Fibroblast of skin of left quadriceps (primary cell): Measurements from ENCODE around the gene KDM3B.
"Not testable (repeated sequence)": the region's sequence is repeated elsewhere in the genome, so short reads cannot be mapped to it uniquely, and the experiment has no call there.

Experiments
- DNase-seq, 2 experiments: peaks; one replicate each; pipeline ENCODE4 v3.0.0-alpha.2; 2013; ENCODE audit warnings: low read depth in 2 of 2

The KDM3B gene, protein sequence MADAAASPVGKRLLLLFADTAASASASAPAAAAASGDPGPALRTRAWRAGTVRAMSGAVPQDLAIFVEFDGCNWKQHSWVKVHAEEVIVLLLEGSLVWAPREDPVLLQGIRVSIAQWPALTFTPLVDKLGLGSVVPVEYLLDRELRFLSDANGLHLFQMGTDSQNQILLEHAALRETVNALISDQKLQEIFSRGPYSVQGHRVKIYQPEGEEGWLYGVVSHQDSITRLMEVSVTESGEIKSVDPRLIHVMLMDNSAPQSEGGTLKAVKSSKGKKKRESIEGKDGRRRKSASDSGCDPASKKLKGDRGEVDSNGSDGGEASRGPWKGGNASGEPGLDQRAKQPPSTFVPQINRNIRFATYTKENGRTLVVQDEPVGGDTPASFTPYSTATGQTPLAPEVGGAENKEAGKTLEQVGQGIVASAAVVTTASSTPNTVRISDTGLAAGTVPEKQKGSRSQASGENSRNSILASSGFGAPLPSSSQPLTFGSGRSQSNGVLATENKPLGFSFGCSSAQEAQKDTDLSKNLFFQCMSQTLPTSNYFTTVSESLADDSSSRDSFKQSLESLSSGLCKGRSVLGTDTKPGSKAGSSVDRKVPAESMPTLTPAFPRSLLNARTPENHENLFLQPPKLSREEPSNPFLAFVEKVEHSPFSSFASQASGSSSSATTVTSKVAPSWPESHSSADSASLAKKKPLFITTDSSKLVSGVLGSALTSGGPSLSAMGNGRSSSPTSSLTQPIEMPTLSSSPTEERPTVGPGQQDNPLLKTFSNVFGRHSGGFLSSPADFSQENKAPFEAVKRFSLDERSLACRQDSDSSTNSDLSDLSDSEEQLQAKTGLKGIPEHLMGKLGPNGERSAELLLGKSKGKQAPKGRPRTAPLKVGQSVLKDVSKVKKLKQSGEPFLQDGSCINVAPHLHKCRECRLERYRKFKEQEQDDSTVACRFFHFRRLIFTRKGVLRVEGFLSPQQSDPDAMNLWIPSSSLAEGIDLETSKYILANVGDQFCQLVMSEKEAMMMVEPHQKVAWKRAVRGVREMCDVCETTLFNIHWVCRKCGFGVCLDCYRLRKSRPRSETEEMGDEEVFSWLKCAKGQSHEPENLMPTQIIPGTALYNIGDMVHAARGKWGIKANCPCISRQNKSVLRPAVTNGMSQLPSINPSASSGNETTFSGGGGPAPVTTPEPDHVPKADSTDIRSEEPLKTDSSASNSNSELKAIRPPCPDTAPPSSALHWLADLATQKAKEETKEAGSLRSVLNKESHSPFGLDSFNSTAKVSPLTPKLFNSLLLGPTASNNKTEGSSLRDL (N-terminal part only)

GRCh38 chr5:138352071-138352721 lies at the start of gene KDM3B:
Gene KDM3B (plus strand): TSS chr5:138352685. CDS start chr5:138352796, 111 bp downstream.
- DNase-seq = peak; percentile 67 to 70

GRCh38 chr5:138303372-138303771 lies 49.1 kb upstream of the KDM3B start:
- DNase-seq = no peak

- no peak for DNase-seq
Observed at GRCh38 chr5:138305797-138306196, 46.7 kb upstream of the KDM3B start.

- DNase-seq = no peak
Observed at GRCh38 chr5:138315751-138316278, 36.7 kb upstream of the KDM3B start.

DNA sequence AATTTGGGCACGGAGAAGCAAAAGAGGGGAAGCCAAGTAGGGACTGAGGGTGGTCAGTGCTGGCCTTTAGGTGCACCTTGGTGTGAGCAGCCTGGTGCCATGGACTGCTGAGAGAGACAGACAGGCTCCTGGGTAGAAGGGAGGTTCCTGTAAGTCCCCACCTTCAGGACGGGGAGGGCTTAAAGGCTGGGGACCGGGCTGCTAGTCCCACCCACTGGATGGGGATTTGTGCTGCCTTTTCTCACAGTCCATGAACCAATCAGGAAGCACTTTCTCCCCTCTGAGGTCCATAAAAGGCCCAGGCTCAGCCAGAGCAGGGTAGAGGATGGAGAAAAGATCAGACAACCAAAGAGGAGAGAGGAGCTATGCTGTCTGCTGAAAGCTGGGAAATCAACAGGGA lies 36.1 kb upstream of the KDM3B start:
- no peak for DNase-seq

DNA sequence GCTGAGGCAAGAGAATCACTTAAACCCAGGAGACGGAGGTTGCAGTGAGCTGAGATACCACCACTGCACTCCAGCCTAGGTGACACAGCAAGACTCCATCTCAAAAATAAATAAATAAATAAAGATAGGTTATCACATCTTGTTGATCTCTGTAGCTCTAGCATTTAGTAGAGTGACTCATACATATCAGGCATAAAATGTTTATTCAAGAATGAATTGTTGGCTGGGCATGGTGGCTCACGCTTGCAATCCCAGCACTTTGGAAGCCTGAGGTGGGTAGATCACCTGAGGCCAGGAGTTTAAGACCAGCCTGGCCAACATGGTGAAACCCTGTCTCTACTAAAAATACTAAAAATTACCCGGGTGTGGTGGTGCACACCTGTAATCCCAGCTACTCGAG lies 34.3 kb upstream of the KDM3B start:
- not testable (repeated sequence) for DNase-seq

GRCh38 chr5:138330813-138331448 lies 21.6 kb upstream of the KDM3B start:
- no peak for DNase-seq

DNA sequence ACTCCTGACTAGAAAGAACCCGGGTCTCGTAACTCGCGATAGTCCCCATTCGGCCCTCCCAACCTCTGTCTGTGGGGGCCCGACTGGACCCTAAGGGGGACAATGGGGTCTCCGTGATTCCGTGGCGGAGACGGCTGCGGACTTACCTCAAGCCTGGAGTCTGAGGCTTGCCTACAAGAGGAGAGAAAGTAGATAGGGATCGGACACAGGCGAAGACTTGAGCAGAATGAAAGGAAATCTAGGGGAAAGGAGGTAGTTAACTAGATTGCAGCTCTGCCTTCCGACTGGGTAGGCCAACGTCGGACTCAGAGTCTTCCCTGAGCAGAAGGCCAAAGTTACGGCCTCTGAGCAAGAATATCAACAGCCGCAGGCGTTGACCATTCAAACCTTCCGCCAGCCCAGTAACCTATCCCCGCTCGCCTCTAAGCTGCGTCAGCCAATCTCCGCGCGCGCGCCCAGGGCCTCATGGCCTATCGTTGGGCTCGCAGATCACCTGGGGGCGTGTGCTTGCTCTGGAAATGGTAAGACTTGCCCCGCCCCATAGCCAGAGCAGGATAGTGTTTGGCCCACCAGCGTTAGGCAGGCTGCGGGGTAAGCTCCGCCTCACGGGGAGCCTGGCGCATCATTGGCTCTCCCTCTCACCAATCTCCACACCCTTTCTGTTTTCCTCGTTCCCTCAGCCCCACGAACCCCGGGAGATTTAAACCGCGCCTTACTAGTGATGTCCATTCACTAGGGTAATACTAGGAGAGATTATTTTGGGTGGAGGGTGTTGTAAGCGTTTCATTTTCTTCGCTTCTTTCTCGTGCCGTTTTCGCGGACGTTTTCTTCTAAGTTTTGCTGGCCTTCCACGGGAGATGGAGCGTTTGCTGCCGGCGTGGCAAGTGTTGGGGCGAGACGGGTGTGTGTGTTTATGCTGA lies 20.8 kb upstream of the KDM3B start, which contains the start of gene CDC25C:
TSS of gene CDC25C (minus strand) at position 356 of the 920 bp plus-strand sequence. CDS start 624 bp downstream, outside the sequence.
- peak; percentile 98 for DNase-seq

- no peak for DNase-seq
Observed at GRCh38 chr5:138334867-138335447, 17.5 kb upstream of the KDM3B start.

GRCh38 chr5:138336952-138337684 lies 15.4 kb upstream of the KDM3B start:
- DNase-seq = peak; percentile 68 to 71

DNA sequence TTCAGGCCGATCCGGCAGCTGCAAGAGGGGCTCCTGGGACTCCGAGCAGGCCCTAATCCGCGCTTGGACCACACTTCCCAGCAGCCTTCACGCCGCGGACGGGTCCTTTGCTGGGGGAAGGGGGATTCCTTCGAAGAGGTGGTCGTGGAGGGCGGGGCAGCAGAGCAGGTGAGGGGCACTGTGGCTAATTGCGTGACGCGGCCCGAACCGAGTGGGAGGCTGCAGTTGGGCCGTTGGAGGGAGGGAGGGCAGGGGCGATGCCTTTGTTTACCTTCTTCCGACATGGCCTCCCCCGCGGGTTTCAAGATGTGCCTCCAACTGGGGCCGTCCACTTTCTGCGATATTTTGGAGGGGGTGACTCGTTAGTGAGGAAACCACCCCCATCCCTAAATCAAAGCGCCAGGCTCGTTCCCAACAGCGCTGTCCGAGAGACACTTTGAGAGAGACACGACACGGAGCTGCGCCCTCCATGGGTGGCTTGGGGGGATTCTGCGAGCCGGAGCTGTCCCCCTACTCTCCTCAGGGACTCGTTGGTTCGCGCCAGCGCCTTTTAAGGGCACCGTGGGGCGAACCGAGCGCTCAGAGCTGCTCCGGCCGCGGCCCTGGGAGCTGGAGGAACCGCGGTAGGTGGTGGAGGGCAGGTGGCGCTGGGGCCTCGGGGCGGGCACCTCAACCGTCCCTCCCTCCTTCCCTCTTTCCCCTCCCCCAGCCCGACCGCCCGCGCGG lies 14.6 kb upstream of the KDM3B start, which contains the start of gene FAM53C:
TSS of gene FAM53C (plus strand) at position 582 of the 726 bp plus-strand sequence. CDS start 3,070 bp downstream, outside the sequence.
- DNase-seq = peak; percentile 88 to 90

GRCh38 chr5:138338411-138339090 lies 13.9 kb upstream of the KDM3B start:
- DNase-seq = no peak

DNA sequence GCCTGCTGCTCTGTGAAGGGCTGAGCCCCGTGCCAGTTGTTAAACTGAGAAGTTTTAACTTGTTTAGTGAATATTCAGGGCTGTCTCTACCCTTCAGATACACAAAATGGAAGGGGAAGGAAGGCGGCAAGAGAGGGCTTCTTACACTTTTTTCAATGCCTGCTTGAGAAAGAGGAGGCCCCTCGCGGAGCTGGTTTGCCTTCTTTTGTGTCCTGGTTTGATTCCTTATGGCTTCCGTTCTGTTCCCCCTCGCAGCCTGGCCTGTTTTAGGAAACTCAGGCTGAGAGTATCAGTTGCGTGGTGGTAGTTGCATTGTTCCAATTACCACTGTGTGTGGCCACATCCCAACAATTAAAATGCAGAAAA lies 13.4 kb upstream of the KDM3B start:
- no peak for DNase-seq

DNA sequence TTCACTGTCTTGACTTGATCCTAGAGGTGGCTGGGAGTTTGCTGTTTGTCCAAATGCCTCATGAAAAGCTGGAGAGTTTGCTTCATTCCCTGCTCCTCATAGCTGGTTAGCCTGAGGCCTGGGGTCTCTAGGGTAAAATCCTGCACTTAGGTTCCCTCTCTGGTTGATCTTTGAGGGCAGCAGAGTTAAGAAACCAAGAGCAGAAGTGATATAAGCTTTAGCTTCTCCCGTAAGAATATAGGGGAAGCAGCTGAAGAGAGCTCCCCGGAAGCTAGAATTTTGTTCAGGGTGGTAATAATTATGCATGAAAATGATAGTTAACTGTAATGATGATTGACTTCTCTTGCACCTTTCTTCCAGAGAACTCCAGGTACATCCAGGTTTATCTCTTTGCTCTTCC lies 13.0 kb upstream of the KDM3B start:
- DNase-seq = no peak

GRCh38 chr5:138340008-138340407 lies 12.5 kb upstream of the KDM3B start:
- DNase-seq = no peak

DNA sequence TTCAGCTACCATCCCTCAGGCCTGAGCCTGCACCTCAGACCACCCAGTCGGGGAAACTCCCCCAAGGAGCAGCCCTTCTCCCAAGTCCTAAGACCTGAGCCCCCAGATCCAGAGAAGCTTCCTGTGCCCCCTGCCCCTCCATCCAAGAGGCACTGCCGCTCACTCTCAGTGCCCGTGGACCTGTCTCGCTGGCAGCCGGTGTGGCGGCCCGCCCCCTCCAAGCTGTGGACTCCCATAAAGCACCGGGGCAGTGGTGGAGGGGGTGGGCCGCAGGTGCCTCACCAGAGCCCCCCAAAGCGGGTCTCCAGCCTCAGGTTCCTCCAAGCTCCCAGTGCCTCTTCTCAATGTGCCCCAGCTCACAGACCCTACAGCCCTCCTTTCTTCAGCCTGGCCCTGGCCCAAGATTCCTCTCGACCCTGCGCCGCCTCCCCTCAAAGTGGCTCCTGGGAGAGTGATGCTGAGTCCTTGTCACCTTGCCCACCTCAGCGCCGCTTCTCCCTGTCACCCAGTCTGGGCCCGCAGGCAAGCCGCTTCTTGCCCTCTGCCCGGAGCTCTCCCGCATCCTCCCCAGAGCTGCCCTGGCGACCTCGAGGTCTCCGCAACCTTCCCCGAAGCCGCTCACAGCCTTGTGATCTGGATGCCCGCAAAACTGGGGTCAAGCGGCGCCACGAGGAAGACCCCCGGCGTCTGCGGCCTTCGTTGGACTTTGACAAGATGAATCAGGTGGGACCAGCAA lies 7.4 kb upstream of the KDM3B start:
- DNase-seq = no peak
